GM12873 (cell line): ENCODE results near the gene SLC4A11.

Experiments
- CTCF ChIP-seq: IDR thresholded peaks from 2 replicates; pipeline ENCODE4 v1.5.1; 2012; ENCODE audit warnings: low read depth, mild to moderate bottlenecking, moderate library complexity, low read length, control low read depth; ENCODE audit not compliant: insufficient read depth; ENCODE audit errors: missing control alignments

SLC4A11 gene

DNA sequence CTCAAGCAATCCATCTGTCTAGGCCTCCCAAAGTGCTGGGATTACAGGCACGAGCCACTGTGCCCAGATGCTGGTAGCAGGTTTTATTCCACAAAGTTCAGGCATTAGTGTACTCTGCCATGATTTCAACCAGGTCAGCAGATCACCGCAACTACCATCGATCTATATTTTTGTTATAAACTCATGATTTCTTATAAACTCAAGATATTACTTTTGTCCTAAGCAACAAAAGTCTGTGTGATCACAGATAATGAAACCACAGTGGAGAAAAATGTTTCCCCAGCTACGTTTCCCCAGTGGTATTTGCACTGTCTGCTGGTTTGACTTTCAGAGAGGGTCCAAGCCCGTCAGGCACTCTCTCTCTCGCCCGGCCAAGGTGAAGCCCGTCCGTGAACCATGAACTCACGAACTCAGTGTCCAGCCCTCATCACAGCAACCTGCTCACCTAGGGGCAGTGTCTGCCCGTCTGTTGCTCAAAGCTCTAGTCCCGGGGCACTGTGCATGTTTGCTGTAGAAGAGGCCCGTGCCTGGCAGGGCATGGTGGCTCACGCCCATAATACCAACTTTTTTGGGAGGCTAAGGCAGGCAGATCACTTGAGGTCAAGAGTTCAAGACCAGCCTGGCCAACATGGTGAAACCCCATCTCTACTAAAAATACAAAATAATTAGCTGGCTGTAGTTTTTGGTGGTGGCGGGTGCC is 7.0 kb downstream of the SLC4A11 start:
- TF ChIP-seq CTCF: no peak

- TF ChIP-seq CTCF: no peak
These were observed 7.9 kb downstream of the SLC4A11 start for GRCh38 chr20:3231116-3231515.

DNA sequence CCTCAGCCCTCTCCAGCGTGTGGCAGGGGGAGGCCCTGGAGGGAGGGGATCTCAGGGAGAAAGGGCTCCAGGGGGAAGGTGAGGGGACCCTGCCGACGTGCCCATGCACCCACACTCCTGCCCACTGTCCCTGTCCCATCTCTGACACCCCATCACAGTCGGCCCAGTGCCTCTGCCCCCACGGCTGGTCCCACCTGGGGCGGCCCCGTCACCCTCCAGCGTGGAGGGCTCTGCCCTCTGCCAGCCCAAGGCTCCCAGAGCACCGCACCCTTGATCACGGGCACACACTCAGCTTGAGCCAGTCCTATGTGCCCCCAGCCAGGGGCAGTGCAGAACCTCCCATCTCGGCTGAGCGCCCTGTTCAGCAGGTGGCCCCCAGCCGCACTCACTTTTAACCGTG is 9.2 kb downstream of the SLC4A11 start:
- TF ChIP-seq CTCF: no peak

- TF ChIP-seq CTCF: no peak
These were observed 9.8 kb downstream of the SLC4A11 start for GRCh38 chr20:3229158-3229557.

DNA sequence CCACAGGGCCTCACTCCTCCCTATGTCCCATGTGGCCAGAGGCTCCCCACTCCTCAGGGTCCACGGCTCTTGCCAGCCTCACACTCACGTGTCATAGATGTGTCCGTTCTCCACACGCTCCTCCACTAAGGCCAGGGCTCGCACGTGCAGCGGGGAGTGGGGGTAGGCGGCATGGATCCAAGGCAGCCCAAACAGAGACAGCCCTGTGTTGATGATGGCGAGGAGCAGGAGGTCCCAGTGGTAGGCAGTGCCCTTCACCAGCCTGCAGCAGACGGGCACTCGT is 10.3 kb downstream of the SLC4A11 start:
- TF ChIP-seq CTCF: no peak

GRCh38 chr20:3227936-3228749 is 10.8 kb downstream of the SLC4A11 start:
- no peak for TF ChIP-seq CTCF

- no peak for TF ChIP-seq CTCF
These were observed 11.5 kb downstream of the SLC4A11 start for GRCh38 chr20:3227506-3227905.
